HepG2 (cell line): ENCODE data around the gene EPB41. TPM values are rescaled to one million over a fixed set of nuclear protein-coding genes. Genes with fewer than 3 reads are reported as not detected.
A peak's percentile ranks its signal among the peaks of the same experiment; 100 is the strongest.

Experiments
- ATAC-seq: fragments of 200-7000 bp; cut with Tn5 transposase; 3 replicates; pipeline ENCODE4 v1.9.1; 2020; ENCODE audit warnings: mild to moderate bottlenecking, moderate library complexity
- BruUV-seq: library from RNA; stranded (reverse); fragments of 400-500 nt; replicated peaks from 2 replicates; lab custom pipeline; 2021; lab: Mats Ljungman, UMichigan
- CTCF ChIA-PET: fragments of 300-600 bp; formaldehyde crosslinking; extraction: SDS; loops from one replicate; lab custom pipeline; 2021; ENCODE audit warnings: low total read pairs, inconsistent platforms, low intra/inter-chr PET ratio; lab: Yijun Ruan, JAX
- POLR2A ChIA-PET: fragments of 350-600 bp; sonication (Branson Sonifier 250); formaldehyde crosslinking; loops from one replicate; lab custom pipeline; 2020; ENCODE audit warnings: antibody characterized with exemption, inconsistent platforms; lab: Yijun Ruan, JAX
- DNase-seq: peaks from one replicate; pipeline ENCODE4 v3.0.0-alpha.2; 2015; ENCODE audit warnings: low spot score
- FAIRE-seq: peaks from 3 replicates; lab custom pipeline; 2011; peaks lifted over from hg19 to GRCh38; lab: Jason Lieb, UNC
- H2AFZ ChIP-seq: one replicate; pipeline ENCODE4 v1.6.1; 2011; ENCODE audit warnings: low read length, inconsistent platforms
- H3K27ac ChIP-seq: fragments of 300-600 bp; 3 replicates; pipeline ENCODE4 v1.8.0; 2011; ENCODE audit warnings: mixed run types, mild to moderate bottlenecking, mixed read lengths, low read length, inconsistent platforms; ENCODE audit not compliant: insufficient read depth; ENCODE audit errors: extremely low read length
- H3K27me3 ChIP-seq, 2 experiments: fragments of 200-600 bp in 1 of 2; 2 replicates in 1 of 2; 3 replicates in 1 of 2; pipeline versions ENCODE4 v1.6.0 to v1.8.0; 2011; ENCODE audit warnings: low read length in 2 of 2, mild to moderate bottlenecking in 2 of 2, moderate library complexity in 2 of 2, inconsistent platforms in 1 of 2; ENCODE audit not compliant: insufficient read depth in 2 of 2, control insufficient read depth in 1 of 2
- H3K36me3 ChIP-seq, 2 experiments: fragments of 200-600 bp in 1 of 2; replicated peaks in 1 of 2; 2 replicates in 1 of 2; 3 replicates in 1 of 2; pipeline versions ENCODE4 v1.5.1 to v1.8.0; 2011; ENCODE audit warnings: low read length in 2 of 2, inconsistent platforms in 1 of 2; ENCODE audit not compliant: insufficient read depth in 2 of 2, control insufficient read depth in 1 of 2
- H3K4me1 ChIP-seq: 2 replicates; pipeline ENCODE4 v1.5.1; 2012; ENCODE audit warnings: low read length, inconsistent platforms; ENCODE audit not compliant: insufficient read depth
- H3K4me2 ChIP-seq: 2 replicates; pipeline ENCODE4 v1.6.0; 2011; ENCODE audit warnings: low read depth, low read length, inconsistent platforms
- H3K4me3 ChIP-seq, 3 experiments: fragments of 200-600 bp in 1 of 3; sonication (generic), shearing (Covaris generic) in 1 of 3; replicated peaks in 1 of 3; 2 replicates each; pipeline ENCODE4 v1.5.1; 2011 to 2016; ENCODE audit warnings: low read length in 3 of 3, inconsistent platforms in 2 of 3, low read depth in 2 of 3, mild to moderate bottlenecking in 2 of 3, control low read depth in 1 of 3, mixed read lengths in 1 of 3; ENCODE audit not compliant: insufficient read depth in 1 of 3
- H3K79me2 ChIP-seq: one replicate; pipeline ENCODE4 v1.6.1; 2011; ENCODE audit warnings: low read length, inconsistent platforms; ENCODE audit not compliant: insufficient read depth
- H3K9ac ChIP-seq: 2 replicates; pipeline ENCODE4 v1.6.0; 2011; ENCODE audit warnings: mild to moderate bottlenecking, low read depth, low read length, inconsistent platforms; ENCODE audit not compliant: insufficient read depth
- H3K9me3 ChIP-seq: 2 replicates; pipeline ENCODE4 v1.5.1; 2012; ENCODE audit warnings: mild to moderate bottlenecking, low read length
- H4K20me1 ChIP-seq: 2 replicates; pipeline ENCODE4 v1.6.0; 2011; ENCODE audit warnings: inconsistent platforms, mild to moderate bottlenecking, low read length, moderate library complexity; ENCODE audit not compliant: insufficient read depth
- CSRNP2 ChIP-seq: sonication (generic); formaldehyde crosslinking; conservative IDR thresholded peaks from 2 replicates; pipeline ENCODE4 v1.8.0; 2022; ENCODE audit warnings: low read depth, missing genetic modification reagents
- FOXK1 ChIP-seq: sonication (generic); formaldehyde crosslinking; IDR thresholded peaks from 2 replicates; pipeline ENCODE4 v1.4.0; 2020; ENCODE audit warnings: low read depth, missing genetic modification reagents, borderline replicate concordance
- HMGXB4 ChIP-seq, 2 experiments: sonication (generic) in 1 of 2; formaldehyde crosslinking in 1 of 2; IDR thresholded peaks; 2 replicates each; pipeline versions ENCODE4 v1.4.0 to v1.6.1; 2018 to 2020; ENCODE audit warnings: missing genetic modification reagents in 2 of 2, borderline replicate concordance in 1 of 2, low read depth in 1 of 2, mild to moderate bottlenecking in 1 of 2, missing biosample characterization in 1 of 2
- MEIS2 ChIP-seq: sonication (generic); formaldehyde crosslinking; IDR thresholded peaks from 2 replicates; pipeline ENCODE4 v1.9.0; 2021; ENCODE audit warnings: mild to moderate bottlenecking, missing genetic modification reagents
- MLX ChIP-seq: IDR thresholded peaks from 2 replicates; pipeline ENCODE4 v1.6.1; 2016
- MXD4 ChIP-seq: IDR thresholded peaks from 2 replicates; pipeline ENCODE4 v1.6.1; 2016; ENCODE audit warnings: mild to moderate bottlenecking, missing biosample characterization, missing genetic modification reagents
- PAWR ChIP-seq: sonication (generic); formaldehyde crosslinking; IDR thresholded peaks from 2 replicates; pipeline ENCODE4 v1.4.0; 2020; ENCODE audit warnings: missing genetic modification reagents, mild to moderate bottlenecking, borderline replicate concordance
- PCBP1 ChIP-seq: fragments of 200-400 bp; formaldehyde crosslinking; IDR thresholded peaks from 2 replicates; pipeline ENCODE4 v1.6.1; 2017; ENCODE audit warnings: mild to moderate bottlenecking, low read depth, low read length, borderline replicate concordance
- POLR2AphosphoS5 ChIP-seq: IDR thresholded peaks from 2 replicates; pipeline ENCODE4 v1.6.1; 2012; ENCODE audit warnings: low read depth, low read length
- SIN3A ChIP-seq: IDR thresholded peaks from 2 replicates; pipeline ENCODE4 v1.6.1; 2011; ENCODE audit warnings: low read depth, mild to moderate bottlenecking, control low read depth, low read length, borderline replicate concordance
- SMAD9 ChIP-seq: sonication (generic); formaldehyde crosslinking; IDR thresholded peaks from 2 replicates; pipeline ENCODE4 v1.5.1; 2020; ENCODE audit warnings: mild to moderate bottlenecking, missing genetic modification reagents
- SOX6 ChIP-seq, 2 experiments: fragments of 450-650 bp in 1 of 2; sonication (generic) in 1 of 2; formaldehyde crosslinking in 1 of 2; IDR thresholded peaks; 2 replicates each; pipeline versions ENCODE4 v1.4.0 to v1.6.1; 2017 to 2020; ENCODE audit warnings: antibody characterized with exemption in 1 of 2, mild to moderate bottlenecking in 1 of 2, missing genetic modification reagents in 1 of 2
- SRF ChIP-seq: IDR thresholded peaks from 2 replicates; pipeline ENCODE4 v1.6.1; 2011; ENCODE audit warnings: mild to moderate bottlenecking, low read depth, low read length, moderate library complexity
- SRSF1 ChIP-seq: fragments of 200-400 bp; formaldehyde crosslinking; optimal IDR thresholded peaks from 2 replicates; pipeline ENCODE3; 2017; ENCODE audit warnings: mild to moderate bottlenecking, low read depth, low read length, moderate library complexity
- TCF7L2 ChIP-seq: IDR thresholded peaks from 2 replicates; pipeline ENCODE4 v1.6.1; 2011; ENCODE audit warnings: mild to moderate bottlenecking, low read depth, low read length, moderate library complexity
- ZMYM2 ChIP-seq: sonication (generic); formaldehyde crosslinking; IDR thresholded peaks from 2 replicates; pipeline ENCODE4 v1.8.0; 2022; ENCODE audit warnings: mild to moderate bottlenecking, missing genetic modification reagents
- ZNF160 ChIP-seq: sonication (generic); formaldehyde crosslinking; IDR thresholded peaks from 2 replicates; pipeline ENCODE4 v1.8.0; 2022; ENCODE audit warnings: mild to moderate bottlenecking, inconsistent platforms, missing genetic modification reagents
- ZNF749 ChIP-seq: sonication (generic); formaldehyde crosslinking; IDR thresholded peaks from 2 replicates; pipeline ENCODE4 v1.8.0; 2022; ENCODE audit warnings: mild to moderate bottlenecking, missing genetic modification reagents, moderate library complexity, borderline replicate concordance
- ZNF878 ChIP-seq: sonication (generic); formaldehyde crosslinking; IDR thresholded peaks from 2 replicates; pipeline ENCODE4 v1.8.1; 2023; ENCODE audit warnings: mild to moderate bottlenecking, missing genetic modification reagents, moderate library complexity
- WGBS: methylation state at CpG from one replicate; pipeline ENCODE4 v1.1.6; 2017; ENCODE audit warnings: low lambda C conversion rate; 5-methylcytosine and 5-hydroxymethylcytosine counted together
- in situ Hi-C: cut with HindIII; loops from 2 replicates; pipeline ENCODE4 v1.10.0; 2017; ENCODE audit warnings: low pct_unique_long_range_greater_than_20kb; ENCODE audit not compliant: extremely low pct_ligation_motif_present
- intact Hi-C: fragments of 100-400 bp; cut with micrococcal nuclease; formaldehyde crosslinking; loops from one replicate; pipeline ENCODE4 v1.10.0; 2022; ENCODE audit not compliant: unreplicated experiment
- polyA plus RNA-seq, 8 experiments: library from polyadenylated mRNA; depleted of rRNA in 3 of 8; stranded (reverse) in 7 of 8; unstranded in 1 of 8; fragments of >200 nt; fragmentation: Illumina TruSeq in 4 of 8; extraction: Trizol in 4 of 8; gene quantifications; 2 replicates each; pipeline versions ENCODE4 v1.2.1 to v1.2.3, GENCODE V29; 2011 to 2016; ENCODE audit warnings: low read depth in 4 of 8, missing spikeins in 1 of 8, mixed read lengths in 1 of 8; ENCODE audit not compliant: insufficient read depth in 1 of 8
- total RNA-seq, 5 experiments: library from RNA; depleted of rRNA; stranded (reverse); fragments of >200 nt; fragmentation: Illumina TruSeq; extraction: Trizol; gene quantifications; 2 replicates each; pipeline ENCODE4 v1.2.3, GENCODE V29; 2016; ENCODE audit warnings: low read depth in 1 of 5

The EPB41 gene
- total and polyA plus RNA-seq, 2 of the 13 experiments (the other 11 are each of a cell fraction or from before 2014, with no cell fraction given) = 34.5 to 46.7 TPM

- TF ChIP-seq ZMYM2 (no peak), SMAD9 (CRISPR knock-in tag) (no peak), MLX (CRISPR knock-in tag) (no peak), SRSF1 (no peak), MEIS2 (peak; percentile 94), TCF7L2 (no peak)
Observed at GRCh38 chr1:28886731-28887418, 27.5 kb upstream of the EPB41 start (continued).

DNA sequence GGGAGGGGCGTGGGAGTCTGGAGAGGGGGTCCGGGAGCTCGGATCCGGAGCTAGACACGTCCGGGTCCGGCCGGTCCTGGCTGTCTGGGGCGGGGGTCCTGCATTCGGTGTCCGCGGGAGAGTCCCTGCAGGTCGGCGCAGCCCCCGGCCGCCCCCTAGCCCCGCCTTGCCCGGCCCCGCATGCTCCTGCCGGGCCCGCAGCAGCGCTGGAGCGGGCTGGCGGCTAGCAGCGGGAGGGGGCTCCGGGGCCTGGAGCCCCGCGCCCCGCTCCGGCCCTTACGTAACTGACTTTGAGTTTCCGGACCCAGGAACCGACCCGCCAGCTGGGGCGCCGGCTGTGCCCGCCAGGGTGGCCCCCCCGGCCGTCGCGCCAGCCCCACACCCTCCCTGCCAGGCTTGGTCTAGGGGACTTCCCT lies 26.9 kb upstream of the EPB41 start:
- ChIA-PET POLR2A (interaction anchor here (1.0 to 1.5 kb wide), 4 partner anchors 9 to 151 kb away, joined by 4 to 13 read pairs (median 6); partner anchors contain the start of genes EPB41 and YTHDF2), CTCF (no interaction called here)
- no peak overlapping the region for H2AFZ ChIP-seq
- peaks cover 43% of the 10 kb centered on the region for H3K4me1 ChIP-seq
- H3K79me2 ChIP-seq = peaks cover 13% of the 10 kb centered on the region
- in situ Hi-C loops = loop anchor here (10.0 kb wide), 2 partner anchors 97 to 237 kb away; partner anchors contain the start of gene TMEM200B
- peak overlapping the region; percentile 83 for H3K4me2 ChIP-seq
- peak overlapping the region; percentile 87 for H3K9ac ChIP-seq
- H3K9me3 ChIP-seq = no peaks in the 10 kb centered on the region
- BruUV-seq = TSS peak; percentile 50
- peak overlapping the region; percentile 66 for H3K27ac ChIP-seq
- 0 out of 5 replicates have a peak, but pooled peaks cover 0 to 3% of the 10 kb centered on the region in 2 experiments for H3K36me3 ChIP-seq
- H3K27me3 ChIP-seq = no peaks in the 10 kb centered on the region; a peak in 1 of 5 replicates
- no peak for DNase-seq
- intact Hi-C loops = loop anchor here (5.0 to 10.0 kb wide), 2 partner anchors 237 to 295 kb away; partner anchors contain the start of genes SRSF4 and TMEM200B
- ATAC-seq = peak; percentile 45
- no CpG with 5 or more reads among the region's 41 CpGs for WGBS
- no peaks in the 10 kb centered on the region; the same call in 1 of the 2 replicates for H4K20me1 ChIP-seq
- FAIRE-seq = no peak
- peak overlapping the region; percentile 97 to 100 (median 98) for H3K4me3 ChIP-seq
- no peak for TF ChIP-seq ZNF160 (CRISPR knock-in tag)
- no peak for TF ChIP-seq POLR2AphosphoS5
- 0 out of 4 replicates have a peak, but pooled peaks of 1 of the 2 experiments have one; percentile 9 for TF ChIP-seq HMGXB4 (CRISPR knock-in tag; IDR thresholded peaks at IDR 0.05; ENCODE audit: borderline replicate concordance in 1 of 2, low read depth in 1 of 2)
- TF ChIP-seq SIN3A = peak; percentile 17; the same call in 1 of the 2 replicates
- TF ChIP-seq SRF = no peak
- TF ChIP-seq FOXK1 (CRISPR knock-in tag) = no peak
- TF ChIP-seq MXD4 (CRISPR knock-in tag) = no peak
- TF ChIP-seq PAWR = no peak
- TF ChIP-seq SOX6 (IDR thresholded peaks at IDR 0.05) = no peak
- peak; percentile 6; the same call in 1 of the 2 replicates for TF ChIP-seq SOX6 (CRISPR knock-in tag; IDR thresholded peaks at IDR 0.05)
- TF ChIP-seq PCBP1 = 0 out of 2 replicates have a peak, but pooled peaks have one; percentile 19
- no peak for TF ChIP-seq CSRNP2 (CRISPR knock-in tag)
- TF ChIP-seq ZNF878 (CRISPR knock-in tag) = no peak
- TF ChIP-seq ZNF749 = no peak
